MM.1S (cell line): ENCODE data around the gene COL6A1.

Experiments
- DNase-seq: peaks from one replicate; pipeline ENCODE4 v3.0.0-alpha.2; 2015
- H2AFZ ChIP-seq: fragments of 300-600 bp; sonication (generic); 2 replicates; pipeline ENCODE4 v1.6.0; 2016; ENCODE audit warnings: antibody characterized with exemption, low read length
- H3F3A ChIP-seq: fragments of 300-600 bp; sonication (generic); 2 replicates; pipeline ENCODE4 v1.6.1; 2016; ENCODE audit warnings: mild to moderate bottlenecking, antibody characterized with exemption, low read length, moderate library complexity, mixed read lengths; ENCODE audit not compliant: insufficient read depth
- H3K27ac ChIP-seq: fragments of 300-600 bp; sonication (generic); 2 replicates; pipeline ENCODE4 v1.5.1; 2016; ENCODE audit warnings: mild to moderate bottlenecking, low read length
- H3K27me3 ChIP-seq: fragments of 300-600 bp; sonication (generic); replicated peaks from 2 replicates; pipeline ENCODE4 v1.6.0; 2016; ENCODE audit warnings: low read length; ENCODE audit not compliant: insufficient read depth
- H3K36me3 ChIP-seq: fragments of 300-600 bp; sonication (generic); replicated peaks from 2 replicates; pipeline ENCODE4 v1.6.1; 2016; ENCODE audit warnings: mild to moderate bottlenecking, low read length, mixed read lengths; ENCODE audit not compliant: insufficient read depth
- H3K4me1 ChIP-seq: fragments of 300-600 bp; sonication (generic); 2 replicates; pipeline ENCODE4 v1.6.1; 2016; ENCODE audit warnings: low read length, mixed read lengths
- H3K4me2 ChIP-seq: fragments of 300-600 bp; sonication (generic); 2 replicates; pipeline ENCODE4 v1.6.0; 2016; ENCODE audit warnings: low read depth, low read length
- H3K4me3 ChIP-seq: fragments of 300-600 bp; sonication (generic); 2 replicates; pipeline ENCODE4 v1.5.1; 2016; ENCODE audit warnings: low read length, mixed read lengths
- H3K79me2 ChIP-seq: fragments of 300-600 bp; sonication (generic); 2 replicates; pipeline ENCODE4 v1.6.1; 2016; ENCODE audit warnings: mixed run types, low read length, mixed read lengths
- H3K9ac ChIP-seq: fragments of 300-600 bp; sonication (generic); 2 replicates; pipeline ENCODE4 v1.6.1; 2016; ENCODE audit warnings: low read length, mixed read lengths
- H3K9me2 ChIP-seq: fragments of 300-600 bp; sonication (generic); replicated peaks from 2 replicates; pipeline ENCODE4 v1.6.1; 2016; ENCODE audit warnings: mild to moderate bottlenecking, low read length, mixed read lengths; ENCODE audit not compliant: insufficient read depth
- H3K9me3 ChIP-seq: fragments of 300-600 bp; sonication (generic); replicated peaks from 2 replicates; pipeline ENCODE4 v1.6.1; 2016; ENCODE audit warnings: mild to moderate bottlenecking, low read length, mixed read lengths; ENCODE audit not compliant: insufficient read depth
- H4K20me1 ChIP-seq: fragments of 300-600 bp; sonication (generic); 2 replicates; pipeline ENCODE4 v1.6.1; 2016; ENCODE audit warnings: mild to moderate bottlenecking, low read length, moderate library complexity, mixed read lengths; ENCODE audit not compliant: insufficient read depth
- CTCF ChIP-seq: fragments of 300-600 bp; sonication (generic); IDR thresholded peaks from 2 replicates; pipeline ENCODE4 v1.5.1; 2016; ENCODE audit warnings: antibody characterized with exemption, low read length, mixed read lengths
- EZH2 ChIP-seq: fragments of 300-600 bp; sonication (generic); optimal IDR thresholded peaks from 2 replicates; pipeline ENCODE3; 2017; ENCODE audit warnings: low read depth, mild to moderate bottlenecking, antibody characterized with exemption, low read length, mixed read lengths
- EZH2phosphoT487 ChIP-seq: fragments of 300-600 bp; sonication (generic); IDR thresholded peaks from 2 replicates; pipeline ENCODE4 v1.6.1; 2018; ENCODE audit warnings: antibody characterized with exemption, low read length

COL6A1 gene

GRCh38 chr21:46002841-46003574, 21.4 kb downstream of the COL6A1 start:
- Histone ChIP-seq H2AFZ (no peak overlapping the region), H3K27me3 (peaks cover 75% of the 10 kb centered on the region), H3K79me2 (no peaks in the 10 kb centered on the region), H3K36me3 (no peaks in the 10 kb centered on the region), H3K4me3 (no peak overlapping the region), H3F3A (no peaks in the 10 kb centered on the region), H3K9me2 (no peaks in the 10 kb centered on the region), H3K4me1 (no peaks in the 10 kb centered on the region), H4K20me1 (no peaks in the 10 kb centered on the region), H3K27ac (no peak overlapping the region), H3K9me3 (no peaks in the 10 kb centered on the region), H3K9ac (no peak overlapping the region), H3K4me2 (no peak overlapping the region)
- DNase-seq = no peak
- TF ChIP-seq EZH2phosphoT487 = no peak
- TF ChIP-seq EZH2 = no peak
- no peak for TF ChIP-seq CTCF

- Histone ChIP-seq H4K20me1 (no peaks in the 10 kb centered on the region), H3K4me3 (no peak overlapping the region), H3K79me2 (no peaks in the 10 kb centered on the region), H3K4me1 (no peaks in the 10 kb centered on the region), H3K9me3 (no peaks in the 10 kb centered on the region), H3K36me3 (no peaks in the 10 kb centered on the region), H3K27ac (no peak overlapping the region), H3K9me2 (no peaks in the 10 kb centered on the region), H3K9ac (no peak overlapping the region), H3F3A (no peaks in the 10 kb centered on the region), H2AFZ (no peak overlapping the region), H3K4me2 (no peak overlapping the region), H3K27me3 (peaks cover 75% of the 10 kb centered on the region)
- TF ChIP-seq EZH2phosphoT487 (no peak), CTCF (no peak), EZH2 (no peak)
- no peak for DNase-seq
Observed at GRCh38 chr21:46003575-46004007, 22.0 kb downstream of the COL6A1 start.

- no peaks in the 10 kb centered on the region for H3K9me2 ChIP-seq
- H3K4me3 ChIP-seq = no peak overlapping the region
- H4K20me1 ChIP-seq = no peaks in the 10 kb centered on the region
- no peaks in the 10 kb centered on the region for H3K9me3 ChIP-seq
- no peak for DNase-seq
- H3K9ac ChIP-seq = no peak overlapping the region
- TF ChIP-seq EZH2phosphoT487 (no peak), CTCF (no peak), EZH2 (no peak)
- no peaks in the 10 kb centered on the region for H3F3A ChIP-seq
- no peaks in the 10 kb centered on the region for H3K4me1 ChIP-seq
- peaks cover 75% of the 10 kb centered on the region for H3K27me3 ChIP-seq
- no peak overlapping the region for H2AFZ ChIP-seq
- no peaks in the 10 kb centered on the region for H3K36me3 ChIP-seq
- no peak overlapping the region for H3K27ac ChIP-seq
- no peaks in the 10 kb centered on the region for H3K79me2 ChIP-seq
- no peak overlapping the region for H3K4me2 ChIP-seq
Observed at GRCh38 chr21:46004168-46004861, 22.7 kb downstream of the COL6A1 start.
